ENCODE results near the gene SLC35A4. TPM values are rescaled to one million over a fixed set of nuclear protein-coding genes. Genes with fewer than 3 reads are reported as not detected.
A peak's percentile ranks its signal among the peaks of the same experiment; 100 is the strongest.

Gene SLC35A4
- total and polyA plus RNA-seq, 2 of the 13 experiments (the other 11 are each of a cell fraction or from before 2014, with no cell fraction given) = 0.71 to 4.0 TPM

DNA sequence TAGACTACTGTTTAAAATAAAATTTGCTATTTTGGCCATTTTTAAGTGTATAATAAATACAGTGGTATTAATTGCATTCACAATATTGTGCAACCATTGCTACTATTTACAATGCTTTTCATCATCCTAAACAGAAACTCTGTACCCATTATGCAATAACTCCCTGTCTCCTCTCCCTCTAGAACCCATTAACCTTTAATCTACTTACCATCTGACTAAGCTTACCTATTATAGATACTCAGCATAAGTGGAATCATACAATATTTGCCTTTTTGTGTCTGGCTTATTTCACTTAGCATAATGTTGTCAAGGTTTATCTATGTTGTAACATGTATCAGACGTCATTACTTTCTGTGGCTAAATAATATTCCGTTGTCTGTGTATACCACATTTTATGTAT, 42.4 kb downstream of the SLC35A4 start (continued):
- TF ChIP-seq PITX1 (CRISPR knock-in tag; IDR thresholded peaks at IDR 0.05) (no peak), ZNF205 (CRISPR knock-in tag; IDR thresholded peaks at IDR 0.05) (0 out of 2 replicates have a peak, but pooled peaks have one; percentile 32), NCOR1 (IDR thresholded peaks at IDR 0.05; ENCODE audit: borderline replicate concordance, low read length) (peak; percentile 89), TGIF2 (CRISPR knock-in tag; IDR thresholded peaks at IDR 0.05) (no peak), PCBP1 (IDR thresholded peaks at IDR 0.05; ENCODE audit: borderline replicate concordance, low read depth, low read length) (no peak), ZMYM3 (CRISPR knock-in tag; IDR thresholded peaks at IDR 0.05) (no peak), ELK4 (CRISPR knock-in tag; IDR thresholded peaks at IDR 0.05; ENCODE audit: borderline replicate concordance) (no peak), SP2 (CRISPR knock-in tag; IDR thresholded peaks at IDR 0.05) (no peak), NFATC3 (CRISPR knock-in tag; IDR thresholded peaks at IDR 0.05) (no peak), ATF7-NPFF (CRISPR knock-in tag; IDR thresholded peaks at IDR 0.05; ENCODE audit: low read depth) (no peak), TRIM24 (CRISPR knock-in tag; IDR thresholded peaks at IDR 0.05) (no peak), SALL2 (CRISPR knock-in tag; IDR thresholded peaks at IDR 0.05) (no peak), AHDC1 (CRISPR knock-in tag; IDR thresholded peaks at IDR 0.05; ENCODE audit: borderline replicate concordance) (peak; percentile 66; the same call in 1 of the 2 replicates), CCAR2 (optimal IDR thresholded peaks at IDR 0.05; ENCODE audit: low read depth, low read length) (no peak), TFDP1 (CRISPR knock-in tag; IDR thresholded peaks at IDR 0.05; ENCODE audit: borderline replicate concordance) (no peak), ZNF235 (CRISPR knock-in tag; IDR thresholded peaks at IDR 0.05; ENCODE audit: borderline replicate concordance) (no peak)
- TF ChIP-seq, protein P1, sequence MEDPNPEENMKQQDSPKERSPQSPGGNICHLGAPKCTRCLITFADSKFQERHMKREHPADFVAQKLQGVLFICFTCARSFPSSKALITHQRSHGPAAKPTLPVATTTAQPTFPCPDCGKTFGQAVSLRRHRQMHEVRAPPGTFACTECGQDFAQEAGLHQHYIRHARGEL (CRISPR knock-in tag; IDR thresholded peaks at IDR 0.05) = no peak
- TF ChIP-seq, protein P2, sequence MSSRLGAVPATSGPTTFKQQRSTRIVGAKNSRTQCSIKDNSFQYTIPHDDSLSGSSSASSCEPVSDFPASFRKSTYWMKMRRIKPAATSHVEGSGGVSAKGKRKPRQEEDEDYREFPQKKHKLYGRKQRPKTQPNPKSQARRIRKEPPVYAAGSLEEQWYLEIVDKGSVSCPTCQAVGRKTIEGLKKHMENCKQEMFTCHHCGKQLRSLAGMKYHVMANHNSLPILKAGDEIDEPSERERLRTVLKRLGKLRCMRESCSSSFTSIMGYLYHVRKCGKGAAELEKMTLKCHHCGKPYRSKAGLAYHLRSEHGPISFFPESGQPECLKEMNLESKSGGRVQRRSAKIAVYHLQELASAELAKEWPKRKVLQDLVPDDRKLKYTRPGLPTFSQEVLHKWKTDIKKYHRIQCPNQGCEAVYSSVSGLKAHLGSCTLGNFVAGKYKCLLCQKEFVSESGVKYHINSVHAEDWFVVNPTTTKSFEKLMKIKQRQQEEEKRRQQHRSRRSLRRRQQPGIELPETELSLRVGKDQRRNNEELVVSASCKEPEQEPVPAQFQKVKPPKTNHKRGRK (CRISPR knock-in tag; IDR thresholded peaks at IDR 0.05) = no peak
- TF ChIP-seq, protein P3, sequence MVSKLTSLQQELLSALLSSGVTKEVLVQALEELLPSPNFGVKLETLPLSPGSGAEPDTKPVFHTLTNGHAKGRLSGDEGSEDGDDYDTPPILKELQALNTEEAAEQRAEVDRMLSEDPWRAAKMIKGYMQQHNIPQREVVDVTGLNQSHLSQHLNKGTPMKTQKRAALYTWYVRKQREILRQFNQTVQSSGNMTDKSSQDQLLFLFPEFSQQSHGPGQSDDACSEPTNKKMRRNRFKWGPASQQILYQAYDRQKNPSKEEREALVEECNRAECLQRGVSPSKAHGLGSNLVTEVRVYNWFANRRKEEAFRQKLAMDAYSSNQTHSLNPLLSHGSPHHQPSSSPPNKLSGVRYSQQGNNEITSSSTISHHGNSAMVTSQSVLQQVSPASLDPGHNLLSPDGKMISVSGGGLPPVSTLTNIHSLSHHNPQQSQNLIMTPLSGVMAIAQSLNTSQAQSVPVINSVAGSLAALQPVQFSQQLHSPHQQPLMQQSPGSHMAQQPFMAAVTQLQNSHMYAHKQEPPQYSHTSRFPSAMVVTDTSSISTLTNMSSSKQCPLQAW (CRISPR knock-in tag; IDR thresholded peaks at IDR 0.05) = no peak

Data from HepG2 (cell line).